Spleen (tissue), 13 donors: Measurements from ENCODE around the gene UNG. TPM values are rescaled to one million over a fixed set of nuclear protein-coding genes. Genes with fewer than 3 reads are reported as not detected.
A peak's percentile ranks its signal among the peaks of the same experiment; 100 is the strongest.
"Not testable (repeated sequence)": the region's sequence is repeated elsewhere in the genome, so short reads cannot be mapped to it uniquely, and the experiment has no call there.

Source experiments
- DNase-seq: peaks from one replicate; pipeline ENCODE4 v3.0.0-alpha.2; 2020
- H3K27ac ChIP-seq, 8 donors: fragments of 200-600 bp; sonication (generic) in 7 of 8; 1 replicate in 4 of 8; 2 replicates in 4 of 8; pipeline versions ENCODE4 v1.5.0 to v1.8.0; 2016 to 2021; ENCODE audit warnings: inconsistent platforms in 4 of 8, mild to moderate bottlenecking in 4 of 8, moderate library complexity in 1 of 8
- H3K27me3 ChIP-seq, 7 donors: fragments of 200-600 bp; sonication (generic) in 6 of 7; replicated peaks in 1 of 7; 1 replicate in 4 of 7; 2 replicates in 3 of 7; pipeline versions ENCODE4 v1.5.0 to v1.8.0; 2016 to 2021; ENCODE audit warnings: inconsistent platforms in 3 of 7, mild to moderate bottlenecking in 1 of 7
- H3K36me3 ChIP-seq, 6 donors: fragments of 200-600 bp; sonication (generic) in 5 of 6; 1 replicate in 4 of 6; 2 replicates in 2 of 6; pipeline versions ENCODE4 v1.5.0 to v1.8.0; 2016 to 2021; ENCODE audit warnings: inconsistent platforms in 2 of 6
- H3K4me1 ChIP-seq, 6 donors: fragments of 200-600 bp; sonication (generic) in 5 of 6; 1 replicate in 3 of 6; 2 replicates in 3 of 6; pipeline versions ENCODE4 v1.5.0 to v1.8.0; 2016 to 2021; ENCODE audit warnings: inconsistent platforms in 3 of 6
- H3K4me3 ChIP-seq, 8 donors: fragments of 200-600 bp; sonication (generic) in 7 of 8; 1 replicate in 4 of 8; 2 replicates in 4 of 8; pipeline versions ENCODE4 v1.5.0 to v1.8.0; 2016 to 2021; ENCODE audit warnings: inconsistent platforms in 4 of 8, mild to moderate bottlenecking in 4 of 8, moderate library complexity in 2 of 8
- H3K9me3 ChIP-seq, 8 donors: fragments of 200-600 bp; sonication (generic) in 7 of 8; 1 replicate in 4 of 8; 2 replicates in 4 of 8; pipeline versions ENCODE4 v1.5.0 to v1.8.0; 2016 to 2021; ENCODE audit warnings: inconsistent platforms in 4 of 8
- CTCF ChIP-seq, 11 experiments: fragments of 200-600 bp in 7 of 11; fragments of 450-650 bp in 4 of 11; sonication (generic) in 4 of 11; IDR thresholded peaks in 8 of 11; conservative IDR thresholded peaks in 3 of 11; 1 replicate in 7 of 11; 2 replicates in 4 of 11; pipeline versions ENCODE4 v1.4.0 to v1.8.0; 2016 to 2021; ENCODE audit warnings: antibody characterized with exemption in 11 of 11, inconsistent platforms in 4 of 11, mild to moderate bottlenecking in 1 of 11
- POLR2A ChIP-seq, 3 donors: fragments of 450-650 bp; IDR thresholded peaks; one replicate each; pipeline ENCODE4 v1.5.1; 2017; ENCODE audit warnings: antibody characterized with exemption in 3 of 3, mild to moderate bottlenecking in 1 of 3
- POLR2AphosphoS5 ChIP-seq, 3 donors: sonication (generic); formaldehyde crosslinking; IDR thresholded peaks; one replicate each; pipeline ENCODE4 v1.5.1; 2017; ENCODE audit warnings: antibody characterized with exemption in 3 of 3
- WGBS, 5 donors: extraction: QIAGEN DNeasy Blood & Tissue Kit in 3 of 5; methylation state at CpG; one replicate each; pipeline versions ENCODE4 v1.1.5 to v1.1.7; 2013 to 2018; 5-methylcytosine and 5-hydroxymethylcytosine counted together
- intact Hi-C: fragments of 100-400 bp; cut with DNase I; formaldehyde crosslinking; loops from one replicate; pipeline ENCODE4 v1.15.0; 2023; ENCODE audit warnings: low total_unique reads
- long read RNA-seq, 2 donors: transcript quantifications; one replicate each; lab custom pipeline, GENCODE V29; 2026
- polyA plus RNA-seq, 3 donors: library from polyadenylated mRNA; stranded (reverse); fragments of 200-250 nt; gene quantifications; one replicate each; pipeline ENCODE4 v1.2.1, GENCODE V29; 2013
- total RNA-seq, 7 donors: library from RNA; depleted of rRNA in 3 of 7; stranded (reverse); fragments of >200 nt in 3 of 7; fragmentation: NEBNext Ultra II Directional in 4 of 7; extraction: Animal tissue kit (Norgen Biotek cat#: 25700) in 4 of 7; gene quantifications; one replicate each; pipeline versions ENCODE4 v1.1.0 to v1.2.1, GENCODE V29; 2016 to 2021
- donor health status: healthy with polysubstance abuse.
- donor health status: DM: no; HTN: no; CAD: no; lungs with moderate emphysema.
- donor health status: DM: no; HTN: no; CAD: no.
- donor health status: Bipolar disorder and iron deficiency.
- donor health status: healthy.
- donor health status: DM: no; HTN: no; CAD: no.
- donor health status: DM: yes; HTN: yes; CAD: no.

The UNG gene
- total RNA-seq: 10 to 100 TPM; 15.0 to 30.6 (median 18.5) TPM
- 10 to 100 TPM in 2 of 3 donors, 1 to 10 TPM in 1; 9.8 to 18.1 (median 14.7) TPM for polyA plus RNA-seq
- long read RNA-seq, donor 1, transcript UNG-202 (6 exons, 2,130 nt): minor isoform, 6 of 24 reads
- long read RNA-seq, donor 1, transcript UNG-201 (7 exons, 2,071 nt): major isoform, 9 of 24 reads
- long read RNA-seq, donor 1, partial matches to known transcripts: 8 of 24 reads
- long read RNA-seq, donor 1, other reads (novel, unspliced or antisense): 0 of 24 reads
- long read RNA-seq, donor 2, partial matches to known transcripts: 0 of 6 reads
- long read RNA-seq, donor 2, other reads (novel, unspliced or antisense): 0 of 6 reads

- peak; percentile 98 for DNase-seq
- Histone ChIP-seq H3K9me3 (no peaks in the 10 kb centered on the region), H3K4me3 (peak within 1 kb of the TSS; percentile 76 to 98 (median 95)), H3K4me1 (peaks cover 10 to 64% (median 46%) of the 10 kb centered on the region in 6 donors), H3K27me3 (peaks cover 0 to 8% (median 0%) of the 10 kb centered on the region in 7 donors), H3K27ac (peak within 1 kb of the TSS; percentile 50 to 90 (median 88)), H3K36me3 (peaks cover 0 to 21% (median 6%) of the 10 kb centered on the region in 6 donors)
- intact Hi-C loops: loop anchor here (10.0 kb wide), 2 partner anchors 433 to 533 kb away; partner anchors contain the start of genes ISCU and SART3
- WGBS, 5 donors: 0 to 2% (median 1%) methylated on average over 9 to 71 of the region's 71 CpGs
- peak in 1 of 11 experiments; percentile 27 for TF ChIP-seq CTCF (IDR thresholded peaks at IDR 0.05 in 8 of 11, conservative IDR thresholded peaks at IDR 0.05 in 3 of 11)
- TF ChIP-seq POLR2AphosphoS5 (IDR thresholded peaks at IDR 0.05): no peak
- TF ChIP-seq POLR2A (IDR thresholded peaks at IDR 0.05): no peak
Measured at GRCh38 chr12:109097435-109098182, at the start of gene UNG. Gene UNG, plus strand, starts transcription at chr12:109097597. Its CDS starts 83 bp downstream, at chr12:109097680.

GRCh38 chr12:109048706-109049105 is 48.7 kb upstream of the UNG start:
- DNase-seq, H3K27me3 ChIP-seq, H3K4me3 ChIP-seq, H3K36me3 ChIP-seq, H3K9me3 ChIP-seq, intact Hi-C loops, H3K27ac ChIP-seq: not testable (repeated sequence)
- WGBS, 5 donors: 79 to 88% (median 84%) methylated on average over 3 of the region's 3 CpGs
- peaks cover 4 to 18% (median 13%) of the 10 kb centered on the region in 6 donors for H3K4me1 ChIP-seq

GRCh38 chr12:109049794-109050193 is 47.6 kb upstream of the UNG start:
- 77 to 87% (median 81%) methylated on average over 8 of the region's 8 CpGs for WGBS, 5 donors
- H3K36me3 ChIP-seq, H3K4me3 ChIP-seq, H3K9me3 ChIP-seq, H3K27me3 ChIP-seq, DNase-seq, H3K27ac ChIP-seq, intact Hi-C loops: not testable (repeated sequence)
- H3K4me1 ChIP-seq: peaks cover 12 to 29% (median 23%) of the 10 kb centered on the region in 6 donors

DNA sequence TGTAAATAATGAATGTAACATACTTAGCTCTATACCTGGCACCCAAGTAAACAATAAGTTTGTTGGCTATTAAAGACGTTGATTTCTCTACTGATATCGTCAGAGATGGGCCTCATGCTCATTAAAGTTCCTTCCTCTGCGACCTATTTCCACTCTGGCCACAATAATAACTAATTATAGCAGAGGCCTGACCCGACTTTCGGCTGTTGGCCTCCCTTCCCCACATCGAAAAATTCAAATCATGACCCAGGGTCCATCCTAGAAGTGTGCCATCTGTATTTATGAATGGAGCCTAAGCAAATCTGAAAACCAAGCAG is 45.3 kb upstream of the UNG start:
- TF ChIP-seq POLR2A (IDR thresholded peaks at IDR 0.05) (no peak), CTCF (IDR thresholded peaks at IDR 0.05 in 8 of 11, conservative IDR thresholded peaks at IDR 0.05 in 3 of 11) (no peak), POLR2AphosphoS5 (IDR thresholded peaks at IDR 0.05) (no peak)
- Histone ChIP-seq H3K4me1 (peaks cover 12 to 39% (median 23%) of the 10 kb centered on the region in 6 donors), H3K27ac (peak overlapping the region; percentile 86 to 95 (median 94)), H3K27me3 (no peaks in the 10 kb centered on the region), H3K36me3 (peaks cover 0 to 4% (median 0%) of the 10 kb centered on the region in 6 donors), H3K9me3 (no peaks in the 10 kb centered on the region), H3K4me3 (peak overlapping the region; percentile 89 to 99 (median 96))
- intact Hi-C loops: no loop called here
- WGBS, 5 donors: 6 to 9% (median 8%) methylated on average over 6 of the region's 6 CpGs
- DNase-seq: no peak
